ENCODE results near the gene SPATA13. TPM values are rescaled to one million over a fixed set of nuclear protein-coding genes. Genes with fewer than 3 reads are reported as not detected.

The SPATA13 gene
- total RNA-seq, 2 experiments from 2014 or later: 58.0 to 59.4 TPM

DNA sequence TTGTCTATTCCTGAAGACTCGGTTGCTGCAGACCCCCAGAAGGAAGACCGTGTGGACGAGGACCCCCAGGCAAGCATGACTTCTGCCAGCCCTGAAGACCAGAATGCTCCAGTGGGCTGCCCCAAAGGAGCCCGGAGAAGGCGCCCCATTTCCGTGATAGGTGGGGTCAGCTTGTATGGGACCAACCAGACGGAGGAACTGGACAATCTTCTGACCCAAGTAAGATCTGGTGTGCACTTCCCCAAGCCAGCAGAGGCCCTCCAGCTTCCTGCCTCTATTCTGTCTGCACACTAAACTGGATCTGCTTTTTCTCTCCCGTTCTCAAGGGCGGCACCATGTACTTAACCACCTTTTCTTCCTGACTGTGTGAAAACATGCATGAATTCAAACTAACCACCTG is 89.1 kb downstream of the SPATA13 start:
- Mint-ChIP-seq H3K4me3 (peak overlapping the region; percentile 43), H3K27me3 (no peaks in the 10 kb centered on the region), H3K4me1 (peaks cover 51% of the 10 kb centered on the region), H3K9me3 (no peaks in the 10 kb centered on the region), H3K36me3 (peaks cover 32% of the 10 kb centered on the region), H3K27ac (peak overlapping the region; percentile 97)
- DNase-seq: no peak

DNA sequence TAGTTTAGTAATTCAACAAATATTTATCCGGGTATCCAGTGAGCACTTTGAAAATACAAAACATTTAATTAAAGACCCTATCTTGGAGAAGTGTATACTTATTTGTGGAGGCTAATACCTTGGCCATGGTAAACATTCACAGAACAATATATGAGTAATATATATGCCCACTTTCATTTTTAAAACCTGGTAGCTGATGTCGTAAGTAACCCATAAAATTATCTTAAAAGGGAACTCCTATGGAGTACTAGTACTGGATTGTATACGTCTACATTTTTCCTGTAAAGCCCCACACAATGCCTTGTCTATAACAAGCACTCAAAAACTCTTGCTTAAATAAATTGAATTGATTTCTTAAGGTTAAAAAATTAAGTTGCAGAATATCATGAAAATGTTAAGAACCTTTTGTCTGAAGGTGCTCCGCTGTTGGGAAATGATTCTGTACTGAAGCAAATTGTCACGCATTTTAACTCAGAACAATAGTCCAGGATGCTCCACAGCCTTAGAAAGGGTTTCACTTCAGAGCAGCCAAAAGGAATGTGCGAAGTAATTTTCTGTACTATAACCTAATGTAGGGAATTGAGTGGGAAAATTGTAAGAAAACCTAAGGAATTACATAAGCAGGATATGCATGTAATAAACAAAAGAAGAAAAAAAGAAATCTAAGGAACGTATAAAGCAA is 90.0 kb downstream of the SPATA13 start:
- H3K4me3 Mint-ChIP-seq: peak overlapping the region; percentile 88
- peaks cover 41% of the 10 kb centered on the region for H3K36me3 Mint-ChIP-seq
- no peaks in the 10 kb centered on the region for H3K9me3 Mint-ChIP-seq
- DNase-seq: no peak
- peaks cover 60% of the 10 kb centered on the region for H3K4me1 Mint-ChIP-seq
- peak overlapping the region; percentile 97 for H3K27ac Mint-ChIP-seq
- no peaks in the 10 kb centered on the region for H3K27me3 Mint-ChIP-seq

DNA sequence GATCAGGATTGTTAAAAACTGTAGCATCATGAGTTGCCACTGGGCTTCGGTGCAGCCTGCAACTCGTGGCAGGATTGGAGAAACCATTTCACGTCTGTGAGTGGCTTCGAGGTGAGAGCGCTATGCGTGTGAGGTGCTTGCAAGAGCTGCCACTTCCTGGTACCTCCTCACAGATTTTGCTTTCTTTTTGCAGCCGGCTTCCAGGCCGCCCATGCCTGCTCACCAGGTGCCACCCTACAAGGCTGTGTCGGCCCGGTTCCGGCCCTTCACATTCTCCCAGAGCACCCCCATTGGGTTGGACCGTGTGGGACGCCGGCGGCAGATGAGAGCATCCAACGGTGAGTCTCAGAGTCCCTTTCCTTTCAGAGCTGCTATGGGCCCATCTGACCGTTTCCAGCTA is 91.0 kb downstream of the SPATA13 start:
- H3K4me1 Mint-ChIP-seq: peaks cover 63% of the 10 kb centered on the region
- peaks cover 47% of the 10 kb centered on the region for H3K36me3 Mint-ChIP-seq
- peak overlapping the region; percentile 97 for H3K27ac Mint-ChIP-seq
- H3K27me3 Mint-ChIP-seq: no peaks in the 10 kb centered on the region
- H3K9me3 Mint-ChIP-seq: no peaks in the 10 kb centered on the region
- DNase-seq: peak; percentile 80
- H3K4me3 Mint-ChIP-seq: peak overlapping the region; percentile 88

DNA sequence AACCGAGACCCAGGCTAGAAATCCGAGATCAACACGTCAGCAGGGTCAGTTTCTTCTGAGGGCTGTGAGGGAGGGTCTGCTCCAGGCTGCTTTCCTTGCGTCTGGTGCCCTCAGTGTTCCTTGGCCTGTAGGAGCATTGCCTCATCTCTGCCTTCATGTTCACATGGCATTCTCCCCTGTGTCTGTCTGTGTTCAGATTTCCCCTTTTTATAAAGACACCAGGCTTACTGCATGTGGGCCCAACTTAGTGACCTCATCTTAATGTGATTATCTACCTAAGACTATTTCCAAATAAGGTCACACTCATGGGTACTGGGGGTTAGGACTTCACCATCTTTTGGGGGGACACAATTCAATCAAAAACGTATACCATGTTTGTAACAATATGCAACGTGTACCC is 91.6 kb downstream of the SPATA13 start:
- H3K4me3 Mint-ChIP-seq: peak overlapping the region; percentile 88
- no peaks in the 10 kb centered on the region for H3K27me3 Mint-ChIP-seq
- DNase-seq: no peak
- H3K9me3 Mint-ChIP-seq: no peaks in the 10 kb centered on the region
- H3K4me1 Mint-ChIP-seq: peaks cover 65% of the 10 kb centered on the region
- peaks cover 53% of the 10 kb centered on the region for H3K36me3 Mint-ChIP-seq
- peak overlapping the region; percentile 97 for H3K27ac Mint-ChIP-seq

DNA sequence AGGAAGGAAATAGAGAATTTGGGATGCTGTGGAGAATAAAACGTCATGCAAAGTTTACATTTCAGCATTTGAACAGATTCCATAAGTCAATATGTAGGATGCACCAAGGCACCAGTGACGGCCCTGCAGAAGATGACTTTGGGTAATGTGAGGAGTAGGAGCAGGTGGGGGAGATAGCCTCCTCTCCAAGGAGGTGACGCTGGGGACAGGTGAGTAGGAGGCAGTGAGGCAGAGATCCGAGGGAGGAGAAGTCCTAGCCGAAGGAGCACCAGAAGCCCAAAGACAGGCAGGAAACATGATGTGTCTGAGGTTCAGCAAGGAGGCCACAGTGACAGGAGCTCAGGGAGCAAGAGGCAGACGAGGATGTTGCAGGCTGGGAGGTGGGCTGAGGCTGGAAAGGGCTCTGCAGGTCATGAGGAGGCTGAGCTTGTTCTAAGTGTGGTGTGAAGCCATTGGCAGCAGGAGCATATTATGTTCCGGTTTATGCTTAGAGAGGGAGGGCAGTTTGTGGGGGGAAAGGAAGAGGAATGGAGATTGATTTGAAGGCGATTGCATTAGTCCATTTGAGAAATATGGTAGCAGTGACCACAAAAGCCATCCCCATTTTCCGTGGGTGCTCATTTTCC is 93.1 kb downstream of the SPATA13 start:
- H3K27ac Mint-ChIP-seq: peak overlapping the region; percentile 97
- H3K4me1 Mint-ChIP-seq: peaks cover 72% of the 10 kb centered on the region
- no peak for DNase-seq
- peak overlapping the region; percentile 88 for H3K4me3 Mint-ChIP-seq
- H3K27me3 Mint-ChIP-seq: no peaks in the 10 kb centered on the region
- no peaks in the 10 kb centered on the region for H3K9me3 Mint-ChIP-seq
- H3K36me3 Mint-ChIP-seq: peaks cover 66% of the 10 kb centered on the region

DNA sequence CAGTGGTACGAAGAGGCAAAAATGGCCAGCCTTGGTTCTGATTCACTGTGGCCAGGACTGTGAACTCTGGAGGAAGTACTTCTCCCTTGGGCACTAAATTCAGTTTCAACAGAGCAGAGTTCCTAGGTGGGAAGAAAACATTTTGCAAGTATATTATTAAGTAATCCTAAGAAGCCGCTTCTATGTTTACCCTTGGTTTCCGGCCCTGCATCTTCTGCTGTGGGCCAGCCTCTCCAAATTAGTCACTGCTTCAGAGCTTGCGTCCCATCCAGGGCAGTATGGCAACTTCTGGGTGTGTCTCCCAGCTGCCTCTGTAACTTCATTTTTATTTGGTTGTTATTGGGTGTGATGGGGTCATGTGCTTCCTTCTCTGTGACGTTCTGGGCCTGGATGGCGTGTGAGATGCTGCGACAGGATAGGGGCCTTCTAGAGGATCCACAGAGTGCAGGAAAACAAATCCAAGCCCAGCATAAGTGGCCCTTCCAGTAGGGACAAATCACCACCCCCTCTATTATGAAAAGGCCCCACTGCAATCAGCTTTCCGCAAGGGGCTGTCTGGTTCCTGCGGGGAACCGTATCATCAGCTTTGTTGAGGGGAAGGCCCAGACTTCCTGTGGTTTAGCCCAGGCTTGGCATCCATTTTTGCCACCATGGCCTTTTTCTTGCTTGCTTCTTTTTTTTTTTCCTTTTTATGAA is 93.8 kb downstream of the SPATA13 start:
- peaks cover 70% of the 10 kb centered on the region for H3K36me3 Mint-ChIP-seq

DNA sequence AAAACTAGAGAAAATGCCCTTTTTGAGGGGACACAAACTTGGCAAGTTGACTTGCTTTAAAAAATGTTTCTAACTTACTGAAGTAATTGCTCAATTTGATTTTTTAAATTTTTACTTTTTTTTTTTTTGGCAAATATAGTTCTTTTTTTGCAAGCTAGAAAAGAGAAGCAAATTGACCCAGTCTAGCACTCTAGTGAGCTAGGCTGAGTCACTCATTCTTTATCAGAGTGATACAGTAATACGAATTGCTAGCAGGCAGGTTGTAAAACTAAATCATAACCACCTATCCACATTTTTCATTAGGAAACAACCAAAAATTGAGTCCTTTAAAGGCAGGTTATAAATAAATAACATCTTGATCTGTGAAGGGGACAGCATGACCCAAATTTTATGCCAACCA is 97.0 kb downstream of the SPATA13 start:
- no peak for DNase-seq
- Mint-ChIP-seq H3K27me3 (no peaks in the 10 kb centered on the region), H3K27ac (peak overlapping the region; percentile 82), H3K4me3 (no peak overlapping the region), H3K4me1 (peaks cover 86% of the 10 kb centered on the region), H3K36me3 (peaks cover 68% of the 10 kb centered on the region), H3K9me3 (no peaks in the 10 kb centered on the region)

More for the DNA sequence above, 93.8 kb downstream of the SPATA13 start:
- Mint-ChIP-seq H3K4me1 (peaks cover 79% of the 10 kb centered on the region), H3K27me3 (no peaks in the 10 kb centered on the region), H3K9me3 (no peaks in the 10 kb centered on the region), H3K27ac (peak overlapping the region; percentile 97), H3K4me3 (peak overlapping the region; percentile 88)
- DNase-seq: peak; percentile 69

DNA sequence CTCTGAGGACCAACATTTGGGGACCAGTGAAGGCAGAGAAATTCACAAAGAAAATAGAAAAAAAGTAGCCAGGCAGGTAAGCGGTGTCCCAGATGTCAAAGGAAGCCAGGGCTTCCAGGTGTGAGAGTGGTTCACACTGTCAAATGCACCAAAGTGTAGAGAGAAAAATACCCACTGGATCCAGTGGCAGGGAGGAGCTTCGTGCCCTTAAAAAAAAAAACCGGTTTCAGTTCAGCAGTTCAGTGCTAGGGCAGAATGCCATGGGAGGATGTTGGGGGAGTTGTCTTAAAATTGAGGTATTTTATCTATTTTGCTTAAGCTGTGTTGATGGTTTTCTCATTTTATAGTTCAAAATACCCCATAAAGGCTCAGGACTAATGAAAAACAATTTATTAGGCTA is 101.0 kb downstream of the SPATA13 start:
- Mint-ChIP-seq H3K27me3 (no peaks in the 10 kb centered on the region), H3K9me3 (no peaks in the 10 kb centered on the region), H3K4me3 (peak overlapping the region; percentile 43), H3K27ac (peak overlapping the region; percentile 81), H3K36me3 (peaks cover 44% of the 10 kb centered on the region), H3K4me1 (peaks cover 84% of the 10 kb centered on the region)
- DNase-seq: no peak

DNA sequence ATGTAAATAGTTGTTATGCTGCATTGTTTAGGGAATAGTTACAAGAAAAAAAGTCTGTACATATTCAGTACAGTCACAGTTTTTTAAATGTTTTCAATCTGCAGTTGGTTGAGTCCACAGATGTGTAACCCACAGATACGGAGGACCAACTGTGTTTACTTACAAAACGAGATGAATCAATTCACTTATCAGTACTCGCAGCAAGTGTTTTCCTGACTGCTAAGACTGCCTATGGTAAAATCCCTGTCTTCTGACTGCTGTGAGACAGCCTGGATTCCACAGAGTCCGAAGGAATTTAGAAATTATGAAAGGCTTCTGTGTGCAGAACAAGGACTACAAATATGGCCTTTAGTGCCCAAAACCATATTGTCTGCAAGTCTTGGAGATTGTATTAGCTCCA is 103.1 kb downstream of the SPATA13 start:
- peak overlapping the region; percentile 15 for H3K4me3 Mint-ChIP-seq
- H3K27me3 Mint-ChIP-seq: no peaks in the 10 kb centered on the region
- H3K9me3 Mint-ChIP-seq: no peaks in the 10 kb centered on the region
- H3K27ac Mint-ChIP-seq: peak overlapping the region; percentile 90
- peaks cover 38% of the 10 kb centered on the region for H3K36me3 Mint-ChIP-seq
- no peak for DNase-seq
- H3K4me1 Mint-ChIP-seq: peaks cover 86% of the 10 kb centered on the region

DNA sequence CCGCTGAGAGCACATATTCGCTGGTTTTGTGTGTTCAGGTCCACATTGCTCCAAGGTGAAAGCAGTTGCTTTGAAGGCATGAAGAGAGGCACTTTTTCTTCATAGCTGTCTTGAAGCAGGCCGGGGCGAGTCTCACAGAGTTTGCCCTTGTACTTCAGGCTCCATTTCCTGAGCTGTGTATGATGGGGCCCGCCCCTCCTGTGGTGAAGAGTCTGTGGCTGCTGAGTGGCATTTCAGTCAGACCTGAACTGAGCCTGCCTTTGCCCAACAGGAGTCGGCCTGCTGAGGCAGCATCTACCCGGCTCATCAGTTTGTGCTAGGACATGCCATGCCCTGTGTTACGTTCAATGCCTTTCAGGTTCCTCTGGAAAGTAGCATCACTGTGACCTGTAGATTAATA is 104.5 kb downstream of the SPATA13 start:
- H3K4me1 Mint-ChIP-seq: peaks cover 87% of the 10 kb centered on the region
- peak overlapping the region; percentile 90 for H3K27ac Mint-ChIP-seq
- H3K9me3 Mint-ChIP-seq: no peaks in the 10 kb centered on the region
- H3K27me3 Mint-ChIP-seq: no peaks in the 10 kb centered on the region
- peak overlapping the region; percentile 15 for H3K4me3 Mint-ChIP-seq
- H3K36me3 Mint-ChIP-seq: peaks cover 33% of the 10 kb centered on the region
- DNase-seq: peak; percentile 80

DNA sequence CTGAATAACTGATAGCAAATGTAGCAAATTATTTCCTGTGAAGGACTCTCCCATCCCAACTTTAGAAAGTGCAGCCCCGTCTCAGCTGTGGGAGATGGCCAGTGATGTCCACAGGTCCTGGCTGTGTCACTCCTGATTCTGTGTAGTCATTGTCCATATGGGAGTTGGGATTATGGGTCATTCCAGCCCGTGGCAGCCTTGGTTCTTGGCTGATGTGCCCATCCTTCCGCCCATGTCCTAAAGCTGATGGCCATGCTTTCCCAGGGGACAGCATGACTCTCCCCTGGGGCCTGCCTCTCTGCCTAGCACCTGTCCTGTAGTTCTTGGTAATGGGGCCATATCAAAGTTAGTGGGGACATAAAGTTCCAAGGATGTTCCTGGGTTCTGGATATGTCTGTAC is 104.9 kb downstream of the SPATA13 start:
- DNase-seq: no peak
- Mint-ChIP-seq H3K27ac (peak overlapping the region; percentile 90), H3K27me3 (no peaks in the 10 kb centered on the region), H3K4me3 (peak overlapping the region; percentile 15), H3K9me3 (no peaks in the 10 kb centered on the region), H3K4me1 (peaks cover 87% of the 10 kb centered on the region), H3K36me3 (peaks cover 32% of the 10 kb centered on the region)

DNA sequence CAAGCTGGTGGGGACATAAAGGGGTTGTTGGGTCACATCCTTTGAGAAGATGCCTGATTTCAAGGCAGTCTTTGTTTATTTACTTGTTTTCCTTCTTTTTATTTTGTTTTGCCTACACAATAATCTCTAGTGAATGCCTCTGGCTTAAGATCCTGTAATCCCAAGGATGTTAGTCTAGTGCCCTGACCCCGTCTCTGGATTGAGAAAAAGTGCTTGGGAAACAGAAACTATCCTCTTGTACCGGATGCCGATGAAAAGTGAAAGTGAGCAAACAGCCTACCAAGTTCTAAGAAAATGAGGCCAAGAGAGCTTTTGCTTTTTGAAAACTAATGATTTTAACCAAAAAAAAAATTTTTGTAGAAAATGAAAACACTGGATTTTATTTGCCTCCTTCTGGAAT is 106.8 kb downstream of the SPATA13 start:
- no peak for DNase-seq
- Mint-ChIP-seq H3K27me3 (no peaks in the 10 kb centered on the region), H3K36me3 (peaks cover 32% of the 10 kb centered on the region), H3K27ac (peak overlapping the region; percentile 98), H3K4me3 (peak overlapping the region; percentile 74), H3K9me3 (no peaks in the 10 kb centered on the region), H3K4me1 (peaks cover 80% of the 10 kb centered on the region)

DNA sequence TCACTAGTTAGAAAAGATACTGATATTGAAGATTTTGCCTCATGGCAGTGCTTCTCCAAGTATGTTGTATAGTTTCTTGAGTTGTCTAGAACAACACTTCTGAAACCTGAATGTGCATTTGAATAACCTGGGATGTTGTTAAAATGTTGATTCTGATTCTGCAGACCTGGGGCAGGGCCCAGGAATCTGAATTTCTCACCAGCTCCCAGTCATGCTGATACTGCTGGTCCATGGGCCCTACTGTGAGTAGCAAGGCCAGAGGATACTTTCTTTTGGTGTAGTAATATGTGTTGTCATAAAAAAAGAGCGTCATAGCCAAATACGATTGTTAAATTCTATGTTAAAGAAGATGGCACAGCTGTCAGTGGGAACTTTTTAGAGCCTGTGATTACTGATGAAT is 107.3 kb downstream of the SPATA13 start:
- Mint-ChIP-seq H3K36me3 (peaks cover 33% of the 10 kb centered on the region), H3K27me3 (no peaks in the 10 kb centered on the region), H3K4me1 (peaks cover 79% of the 10 kb centered on the region), H3K4me3 (peak overlapping the region; percentile 74), H3K27ac (peak overlapping the region; percentile 98), H3K9me3 (no peaks in the 10 kb centered on the region)
- DNase-seq: no peak

DNA sequence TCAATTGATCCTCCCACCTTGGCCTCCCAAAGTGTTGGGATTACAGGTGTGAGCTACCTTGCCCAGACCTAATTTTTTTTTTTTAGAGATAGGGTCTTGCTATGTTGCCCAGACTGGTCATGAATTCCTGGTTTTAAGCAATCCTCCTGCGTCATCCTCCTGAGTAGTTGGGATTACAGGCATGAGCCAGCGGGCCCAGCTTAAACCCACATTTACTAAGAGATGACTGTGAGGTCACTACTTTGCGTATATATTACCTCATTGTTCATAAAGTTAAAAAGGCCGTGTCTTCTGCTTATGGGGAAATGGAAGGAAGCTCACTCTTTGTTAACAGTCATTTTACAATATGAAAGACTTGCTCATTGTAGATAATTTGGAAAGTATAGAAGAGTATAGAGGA is 109.3 kb downstream of the SPATA13 start:
- no peak for DNase-seq
- Mint-ChIP-seq H3K27ac (peak overlapping the region; percentile 92), H3K4me3 (peak overlapping the region; percentile 89), H3K27me3 (no peaks in the 10 kb centered on the region), H3K9me3 (no peaks in the 10 kb centered on the region), H3K36me3 (peaks cover 44% of the 10 kb centered on the region), H3K4me1 (peaks cover 82% of the 10 kb centered on the region)

DNA sequence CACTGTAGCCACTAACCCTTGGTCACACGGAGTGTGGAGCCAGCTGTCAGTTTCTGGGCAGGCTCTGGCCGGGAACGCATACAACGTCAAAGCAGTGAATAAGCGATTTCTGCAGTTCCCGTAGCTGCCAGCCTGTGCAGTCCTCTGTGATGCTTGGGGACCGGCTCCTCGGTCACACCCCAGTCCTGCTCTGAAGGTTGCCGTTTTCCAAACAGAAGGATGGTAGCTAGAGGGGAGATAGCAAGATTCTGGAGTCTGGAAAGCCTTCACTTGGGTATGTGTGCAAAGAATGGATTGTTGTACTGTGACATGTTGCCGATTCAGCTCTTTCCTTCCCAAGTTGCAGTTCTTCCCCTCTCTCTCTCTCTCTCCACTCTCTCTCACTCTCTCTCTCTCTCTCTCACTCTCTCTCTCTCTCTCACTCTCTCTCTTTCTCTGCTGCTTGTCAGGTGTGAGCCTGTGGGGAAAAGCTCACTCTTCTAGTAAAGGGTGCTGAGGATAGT is 110.2 kb downstream of the SPATA13 start:
- DNase-seq: peak; percentile 61
- Mint-ChIP-seq H3K27me3 (no peaks in the 10 kb centered on the region), H3K4me1 (peaks cover 82% of the 10 kb centered on the region), H3K36me3 (peaks cover 44% of the 10 kb centered on the region), H3K4me3 (peak overlapping the region; percentile 89), H3K27ac (peak overlapping the region; percentile 92), H3K9me3 (no peaks in the 10 kb centered on the region)

Measured in activated naive CD8-positive, alpha-beta T cell treated with anti-CD3 and anti-CD28 coated beads for 36 hours (primary cell).